Tibial artery (tissue), 4 donors: ENCODE results near the gene KIRREL3.

Experiments
- DNase-seq, 2 donors: peaks; one replicate each; pipeline ENCODE4 v3.0.0-alpha.2; 2019
- H3K27ac ChIP-seq, 2 donors: fragments of 200-600 bp; sonication (generic) in 1 of 2; 1 replicate in 1 of 2; 2 replicates in 1 of 2; pipeline ENCODE4 v1.5.1; 2018 to 2019; ENCODE audit warnings: mild to moderate bottlenecking in 1 of 2
- H3K27me3 ChIP-seq, 2 donors: fragments of 200-600 bp; sonication (generic) in 1 of 2; one replicate each; pipeline versions ENCODE4 v1.5.1 to v1.6.0; 2016 to 2019
- H3K36me3 ChIP-seq, 3 donors: fragments of 200-600 bp; sonication (generic) in 2 of 3; one replicate each; pipeline ENCODE4 v1.5.1; 2016 to 2019; ENCODE audit warnings: mild to moderate bottlenecking in 2 of 3
- H3K4me1 ChIP-seq, 4 donors: fragments of 200-600 bp; sonication (generic) in 2 of 4; 1 replicate in 3 of 4; 2 replicates in 1 of 4; pipeline ENCODE4 v1.5.1; 2016 to 2019
- H3K4me3 ChIP-seq, 2 donors: fragments of 200-600 bp; sonication (generic) in 1 of 2; 1 replicate in 1 of 2; 2 replicates in 1 of 2; pipeline ENCODE4 v1.5.1; 2018 to 2019; ENCODE audit warnings: mild to moderate bottlenecking in 2 of 2
- H3K9me3 ChIP-seq, 3 donors: fragments of 200-600 bp; sonication (generic) in 1 of 3; one replicate each; pipeline ENCODE4 v1.5.1; 2016 to 2019
- CTCF ChIP-seq, 2 experiments: fragments of 200-600 bp in 1 of 2; fragments of 450-650 bp in 1 of 2; IDR thresholded peaks; one replicate each; pipeline ENCODE4 v1.5.1; 2017 to 2019; ENCODE audit warnings: antibody characterized with exemption in 2 of 2, mild to moderate bottlenecking in 1 of 2, moderate library complexity in 1 of 2
- intact Hi-C: fragments of 100-400 bp; cut with DNase I; formaldehyde crosslinking; loops from one replicate; pipeline ENCODE4 v1.15.0; 2023; ENCODE audit warnings: low total_unique reads

The KIRREL3 gene

GRCh38 chr11:126592496-126593410, 407.8 kb downstream of the KIRREL3 start:
- Histone ChIP-seq H3K4me1 (no peaks in the 10 kb centered on the region), H3K9me3 (no peaks in the 10 kb centered on the region), H3K27ac (no peak overlapping the region), H3K27me3 (peaks cover 0 to 26% of the 10 kb centered on the region in 2 donors), H3K4me3 (no peak overlapping the region), H3K36me3 (no peaks in the 10 kb centered on the region)
- intact Hi-C loops, result no loop called here
- no peak for TF ChIP-seq CTCF (IDR thresholded peaks at IDR 0.05)
- no peak for DNase-seq

DNA sequence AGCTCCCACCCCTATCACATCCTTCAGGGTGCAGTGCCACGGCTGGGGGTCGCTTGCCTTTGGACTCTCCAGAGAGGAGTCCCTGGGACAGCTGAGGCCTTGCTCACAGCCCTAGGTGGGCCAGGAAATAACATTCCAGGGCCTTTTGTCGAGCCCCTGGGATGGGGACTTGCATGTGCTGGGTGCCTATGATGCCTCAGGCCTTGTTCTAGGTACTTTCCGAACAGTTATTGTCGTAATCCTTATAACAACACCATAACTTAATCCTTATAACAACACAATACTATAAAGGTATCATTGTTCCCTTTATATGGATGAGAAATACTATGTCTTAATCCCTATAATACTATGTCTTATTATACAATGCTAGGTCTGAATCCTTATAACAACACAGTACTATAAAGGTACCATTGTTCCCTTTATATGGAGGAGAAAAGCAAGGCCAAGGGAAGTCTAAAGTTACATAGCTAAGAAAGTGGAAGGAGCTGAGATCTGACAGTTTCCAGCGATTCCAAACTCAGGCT, 408.5 kb downstream of the KIRREL3 start:
- intact Hi-C loops, result no loop called here
- DNase-seq, result no peak
- H3K36me3 ChIP-seq, result no peaks in the 10 kb centered on the region

DNA sequence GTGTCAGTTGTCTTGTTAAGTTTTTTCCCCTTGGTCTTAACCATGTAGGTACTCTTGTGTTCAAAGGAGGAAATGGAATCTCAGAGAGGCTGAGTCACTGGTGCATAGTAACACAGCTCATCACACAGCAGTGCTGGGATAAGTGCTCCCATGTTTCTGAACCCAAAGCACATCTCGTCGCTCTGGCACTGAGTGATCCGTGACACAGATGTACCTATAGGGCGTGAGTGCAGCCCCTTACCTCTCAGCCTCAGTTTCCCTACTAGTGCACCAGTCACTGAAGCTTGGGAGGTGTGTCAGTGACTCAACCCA, 411.1 kb downstream of the KIRREL3 start:
- no peaks in the 10 kb centered on the region for H3K9me3 ChIP-seq
- peaks cover 0 to 14% (median 7%) of the 10 kb centered on the region in 4 donors for H3K4me1 ChIP-seq
- TF ChIP-seq CTCF (IDR thresholded peaks at IDR 0.05), result no peak
- no peak overlapping the region for H3K4me3 ChIP-seq
- H3K36me3 ChIP-seq, result no peaks in the 10 kb centered on the region
- no peak for DNase-seq
- peaks cover 0 to 35% of the 10 kb centered on the region in 2 donors for H3K27me3 ChIP-seq
- intact Hi-C loops, result no loop called here
- H3K27ac ChIP-seq, result no peak overlapping the region

More for the DNA sequence above, 408.5 kb downstream of the KIRREL3 start:
- Histone ChIP-seq H3K9me3 (no peaks in the 10 kb centered on the region), H3K4me3 (no peak overlapping the region), H3K27me3 (peaks cover 0 to 29% of the 10 kb centered on the region in 2 donors), H3K4me1 (no peaks in the 10 kb centered on the region), H3K27ac (no peak overlapping the region)
- TF ChIP-seq CTCF (IDR thresholded peaks at IDR 0.05), result no peak

DNA sequence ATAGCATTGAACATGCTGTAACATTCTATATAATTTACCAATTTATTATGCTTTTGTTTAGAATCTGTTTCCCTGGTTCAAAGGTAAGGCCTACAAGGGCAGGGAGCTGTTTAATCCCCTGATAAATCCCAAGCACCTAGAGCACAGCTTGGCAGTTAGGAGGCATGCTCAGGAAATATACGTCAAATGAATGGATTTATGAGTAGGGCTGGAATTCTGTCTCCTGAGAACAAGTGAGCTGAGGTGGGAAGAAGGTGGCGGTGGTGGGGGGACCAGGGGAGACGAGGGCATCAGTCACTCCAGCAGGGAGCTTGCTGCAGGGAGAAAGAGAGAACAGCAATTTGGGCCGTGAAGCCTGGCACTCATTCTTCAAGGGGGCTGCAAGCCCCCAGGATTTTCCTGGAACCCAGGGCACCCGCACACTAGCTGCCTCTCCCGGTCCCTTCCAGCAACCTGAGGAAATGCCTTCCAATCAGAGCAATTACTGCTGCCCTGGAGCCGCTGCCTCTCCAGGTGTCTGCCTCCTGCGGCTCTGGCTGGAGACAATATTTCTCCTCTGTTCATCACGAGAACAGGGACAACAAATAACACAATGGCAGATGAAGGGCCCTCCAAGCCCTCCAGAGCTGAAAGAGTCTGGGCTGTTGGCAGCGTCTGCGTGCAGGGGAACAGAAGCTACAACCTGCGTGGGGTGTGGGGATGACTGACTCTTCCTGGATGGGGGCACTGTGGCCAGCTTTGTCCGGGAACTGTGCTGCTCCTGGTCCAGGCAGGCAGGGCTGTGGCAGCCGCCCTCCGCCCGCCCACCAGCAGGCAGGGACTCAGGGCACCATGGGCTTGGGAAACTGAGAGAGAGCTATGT, 411.7 kb downstream of the KIRREL3 start:
- Histone ChIP-seq H3K36me3 (no peaks in the 10 kb centered on the region), H3K4me1 (peaks cover 0 to 14% (median 7%) of the 10 kb centered on the region in 4 donors), H3K4me3 (no peak overlapping the region), H3K9me3 (no peaks in the 10 kb centered on the region), H3K27me3 (peaks cover 0 to 36% of the 10 kb centered on the region in 2 donors), H3K27ac (no peak overlapping the region)
- intact Hi-C loops, result no loop called here
- no peak for TF ChIP-seq CTCF (IDR thresholded peaks at IDR 0.05)
- no peak for DNase-seq

- peaks cover 0 to 14% (median 7%) of the 10 kb centered on the region in 4 donors for H3K4me1 ChIP-seq
- no peak for TF ChIP-seq CTCF (IDR thresholded peaks at IDR 0.05)
- no peak for DNase-seq
- H3K4me3 ChIP-seq, result no peak overlapping the region
- no peak overlapping the region for H3K27ac ChIP-seq
- no peaks in the 10 kb centered on the region for H3K9me3 ChIP-seq
- intact Hi-C loops, result no loop called here
- peaks cover 0 to 36% of the 10 kb centered on the region in 2 donors for H3K27me3 ChIP-seq
- H3K36me3 ChIP-seq, result no peaks in the 10 kb centered on the region
Measured at GRCh38 chr11:126587541-126587940, 413.0 kb downstream of the KIRREL3 start.
